ENCODE data around the gene MUS81. TPM values are rescaled to one million over a fixed set of nuclear protein-coding genes. Genes with fewer than 3 reads are reported as not detected.

MUS81 gene
- total RNA-seq, 2 donors from 2014 or later, result 51.8 to 62.8 TPM

DNA sequence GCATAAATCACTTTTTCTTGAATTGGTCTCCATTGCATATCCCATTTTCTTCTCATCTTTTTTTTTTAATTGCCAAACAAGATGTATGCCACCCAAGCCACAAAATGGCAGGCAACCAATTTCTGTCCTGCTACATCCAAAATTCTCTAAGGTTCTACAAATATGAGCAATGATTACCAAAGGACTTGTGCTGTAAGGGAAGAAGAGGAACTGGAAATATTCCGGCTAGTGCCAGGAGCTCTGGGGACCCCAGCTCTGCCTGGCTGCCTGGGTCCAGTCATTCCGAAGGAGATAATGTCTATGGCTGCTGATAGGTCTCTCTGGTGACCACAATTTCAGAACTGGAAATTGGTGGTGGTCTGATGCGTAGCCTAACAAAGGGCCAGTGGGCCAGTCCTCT is 43.5 kb upstream of the MUS81 start:
- Histone ChIP-seq H3K36me3 (peaks cover 4% of the 10 kb centered on the region), H3K9me3 (no peaks in the 10 kb centered on the region), H3K27ac (no peak overlapping the region), H3K4me1 (ENCODE audit: control insufficient read depth in 1 of 2, low read depth in 2 of 2) (peaks cover 0 to 12% of the 10 kb centered on the region in 2 donors), H3K4me3 (no peak overlapping the region), H3K27me3 (replicated peaks; ENCODE audit: insufficient read depth) (no peaks in the 10 kb centered on the region)
- DNase-seq (ENCODE audit: low spot score) (no peak), ATAC-seq (ENCODE audit: insufficient number of reproducible peaks, low FRiP score, low read depth) (no peak)
- TF ChIP-seq, protein P1, sequence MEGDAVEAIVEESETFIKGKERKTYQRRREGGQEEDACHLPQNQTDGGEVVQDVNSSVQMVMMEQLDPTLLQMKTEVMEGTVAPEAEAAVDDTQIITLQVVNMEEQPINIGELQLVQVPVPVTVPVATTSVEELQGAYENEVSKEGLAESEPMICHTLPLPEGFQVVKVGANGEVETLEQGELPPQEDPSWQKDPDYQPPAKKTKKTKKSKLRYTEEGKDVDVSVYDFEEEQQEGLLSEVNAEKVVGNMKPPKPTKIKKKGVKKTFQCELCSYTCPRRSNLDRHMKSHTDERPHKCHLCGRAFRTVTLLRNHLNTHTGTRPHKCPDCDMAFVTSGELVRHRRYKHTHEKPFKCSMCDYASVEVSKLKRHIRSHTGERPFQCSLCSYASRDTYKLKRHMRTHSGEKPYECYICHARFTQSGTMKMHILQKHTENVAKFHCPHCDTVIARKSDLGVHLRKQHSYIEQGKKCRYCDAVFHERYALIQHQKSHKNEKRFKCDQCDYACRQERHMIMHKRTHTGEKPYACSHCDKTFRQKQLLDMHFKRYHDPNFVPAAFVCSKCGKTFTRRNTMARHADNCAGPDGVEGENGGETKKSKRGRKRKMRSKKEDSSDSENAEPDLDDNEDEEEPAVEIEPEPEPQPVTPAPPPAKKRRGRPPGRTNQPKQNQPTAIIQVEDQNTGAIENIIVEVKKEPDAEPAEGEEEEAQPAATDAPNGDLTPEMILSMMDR (IDR thresholded peaks at IDR 0.05), result no peak

DNA sequence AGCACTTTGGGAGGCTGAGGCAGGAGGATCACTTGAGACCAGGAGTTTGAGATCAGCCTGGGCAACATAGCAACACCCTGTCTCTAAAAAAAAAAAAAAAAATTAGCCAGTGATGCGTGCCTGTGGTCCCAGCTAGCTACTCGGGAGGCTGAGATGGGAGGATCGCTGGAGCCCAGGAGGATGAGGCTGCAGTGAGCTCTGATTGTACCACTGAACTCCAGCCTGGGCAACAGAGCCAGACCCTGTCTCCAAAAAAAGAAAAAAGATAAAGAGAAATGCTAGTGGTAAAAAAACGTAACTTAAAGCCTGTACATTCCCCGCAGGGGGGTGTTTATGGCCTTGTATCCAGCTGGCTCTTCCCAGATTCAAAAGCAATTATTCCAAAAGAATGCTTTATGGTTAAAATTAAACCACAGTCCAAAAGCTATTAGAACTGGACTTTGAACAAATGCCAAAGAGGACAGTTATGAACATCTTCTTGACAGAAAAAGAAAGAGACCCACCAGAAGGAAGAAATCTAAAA is 42.9 kb upstream of the MUS81 start:
- Histone ChIP-seq H3K27ac (peak overlapping the region in 1 of 2 donors; percentile 37), H3K4me1 (ENCODE audit: control insufficient read depth in 1 of 2, low read depth in 2 of 2) (peaks cover 0 to 12% of the 10 kb centered on the region in 2 donors), H3K27me3 (replicated peaks; ENCODE audit: insufficient read depth) (no peaks in the 10 kb centered on the region), H3K4me3 (peak overlapping the region; percentile 89), H3K9me3 (no peaks in the 10 kb centered on the region), H3K36me3 (peaks cover 4% of the 10 kb centered on the region)
- TF ChIP-seq, protein P1 (IDR thresholded peaks at IDR 0.05), result no peak
- ATAC-seq (ENCODE audit: insufficient number of reproducible peaks, low FRiP score, low read depth) (no peak), DNase-seq (ENCODE audit: low spot score) (no peak)

DNA sequence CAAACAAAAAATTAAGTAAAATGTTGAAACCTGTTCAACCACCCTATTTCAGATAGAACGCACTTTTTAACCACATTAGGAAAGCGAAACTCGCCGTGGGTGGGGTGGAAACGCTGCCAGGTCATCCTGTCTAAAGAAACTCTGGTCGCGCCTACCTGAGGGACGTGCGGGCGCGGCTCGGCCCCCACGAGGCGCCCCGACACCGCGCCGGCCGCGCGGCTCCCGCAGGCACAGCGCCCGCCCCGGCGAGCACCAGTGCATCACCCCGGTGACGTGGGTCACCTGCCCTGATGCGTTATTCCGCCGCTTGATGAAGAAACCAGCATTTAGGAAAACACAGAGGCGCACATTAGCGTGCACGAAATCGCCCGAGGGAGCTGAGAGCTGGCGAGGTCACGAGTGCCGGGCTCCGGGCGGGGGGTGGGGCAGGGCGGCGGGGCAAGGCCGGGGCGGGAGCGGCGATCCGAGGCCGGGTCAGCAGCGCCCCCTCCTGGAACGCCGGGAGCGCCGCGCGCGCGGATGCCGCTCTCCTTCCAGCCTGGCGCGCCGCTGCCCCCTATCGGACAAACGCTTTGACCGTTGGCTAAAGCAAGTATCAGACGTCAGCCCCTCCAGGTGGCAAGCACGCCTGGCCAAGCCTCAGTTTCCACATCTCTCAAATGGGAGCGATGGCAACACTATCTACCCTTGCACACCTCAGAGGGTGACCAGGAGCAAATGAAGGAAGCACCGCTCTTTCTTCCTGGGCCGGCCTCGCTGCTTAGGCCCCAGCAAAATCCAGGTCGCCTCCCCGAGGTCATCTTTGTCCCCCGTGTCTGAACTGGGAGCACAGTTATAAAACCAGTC is 42.2 kb upstream of the MUS81 start:
- peak; percentile 81 for ATAC-seq (ENCODE audit: insufficient number of reproducible peaks, low FRiP score, low read depth)
- peak overlapping the region in 1 of 2 donors; percentile 37 for H3K27ac ChIP-seq
- DNase-seq (ENCODE audit: low spot score), result peak; percentile 70
- no peaks in the 10 kb centered on the region for H3K9me3 ChIP-seq
- no peaks in the 10 kb centered on the region for H3K27me3 ChIP-seq (replicated peaks; ENCODE audit: insufficient read depth)
- H3K4me1 ChIP-seq (ENCODE audit: control insufficient read depth in 1 of 2, low read depth in 2 of 2), result peaks cover 0 to 12% of the 10 kb centered on the region in 2 donors
- H3K36me3 ChIP-seq, result peaks cover 4% of the 10 kb centered on the region
- peak overlapping the region; percentile 89 for H3K4me3 ChIP-seq
- TF ChIP-seq, protein P1 (IDR thresholded peaks at IDR 0.05), result peak; percentile 99

DNA sequence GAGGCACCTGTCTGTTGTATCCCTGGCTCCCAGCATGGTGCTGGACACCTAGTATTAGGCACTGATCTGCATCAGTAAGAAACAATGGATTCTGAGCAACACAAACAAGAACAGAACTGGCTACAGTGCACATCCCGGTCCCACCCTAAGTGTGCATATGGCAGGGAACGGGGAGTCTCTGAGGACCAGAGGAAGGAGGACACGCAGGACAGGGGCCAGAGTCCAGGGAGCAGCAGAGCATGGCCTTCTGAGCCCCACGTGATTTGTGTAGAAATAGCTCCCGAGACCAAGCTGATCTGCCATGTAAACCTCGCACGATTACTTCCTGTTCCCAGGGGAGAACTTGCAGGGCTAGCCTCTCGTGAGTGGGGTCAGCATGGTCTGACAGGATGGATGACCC is 39.1 kb upstream of the MUS81 start:
- DNase-seq (ENCODE audit: low spot score) (no peak), ATAC-seq (ENCODE audit: insufficient number of reproducible peaks, low FRiP score, low read depth) (no peak)
- Histone ChIP-seq H3K9me3 (no peaks in the 10 kb centered on the region), H3K27ac (no peak overlapping the region), H3K4me3 (no peak overlapping the region), H3K27me3 (replicated peaks; ENCODE audit: insufficient read depth) (no peaks in the 10 kb centered on the region), H3K36me3 (no peaks in the 10 kb centered on the region), H3K4me1 (ENCODE audit: control insufficient read depth in 1 of 2, low read depth in 2 of 2) (peaks cover 0 to 12% of the 10 kb centered on the region in 2 donors)
- TF ChIP-seq, protein P1 (IDR thresholded peaks at IDR 0.05), result no peak

DNA sequence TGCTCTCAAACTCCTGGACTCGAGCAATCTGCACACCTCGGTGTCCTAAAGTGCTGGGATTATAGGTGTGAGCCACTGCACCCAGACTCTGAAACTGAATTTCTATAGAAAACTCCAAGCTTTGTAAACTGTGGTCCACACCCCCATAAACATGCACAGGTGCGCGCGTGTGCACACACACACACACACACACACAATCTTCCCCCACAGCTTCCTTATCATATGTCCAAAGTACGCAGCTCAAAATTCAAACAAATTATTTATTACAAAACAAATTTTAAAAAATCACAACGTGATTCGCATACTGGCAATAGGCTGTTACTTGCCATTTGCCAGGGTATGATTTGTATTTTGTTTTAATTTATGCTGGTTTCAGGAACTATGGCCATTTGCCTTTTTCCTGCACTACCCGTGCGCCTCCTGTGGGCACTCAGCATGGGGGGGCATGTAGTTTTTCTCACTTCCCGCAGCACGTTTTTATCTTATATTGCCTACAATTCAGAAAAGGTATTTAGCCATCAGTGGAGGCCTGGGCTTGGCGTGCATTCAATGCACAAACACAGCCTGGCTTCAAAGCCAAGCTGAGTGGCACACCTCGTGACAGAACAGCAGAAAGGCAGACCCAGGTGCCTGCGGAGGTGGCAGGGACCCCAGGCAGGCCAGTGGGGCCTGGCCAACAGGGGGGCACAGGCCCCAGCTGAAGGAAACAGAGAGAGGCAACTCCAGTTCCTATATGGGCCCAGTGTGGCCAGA is 37.3 kb upstream of the MUS81 start:
- no peaks in the 10 kb centered on the region for H3K36me3 ChIP-seq
- H3K4me1 ChIP-seq (ENCODE audit: control insufficient read depth in 1 of 2, low read depth in 2 of 2), result no peaks in the 10 kb centered on the region
- no peaks in the 10 kb centered on the region for H3K27me3 ChIP-seq (replicated peaks; ENCODE audit: insufficient read depth)
- no peak overlapping the region for H3K4me3 ChIP-seq
- TF ChIP-seq, protein P1 (IDR thresholded peaks at IDR 0.05), result no peak
- no peak for DNase-seq (ENCODE audit: low spot score)
- H3K27ac ChIP-seq, result no peak overlapping the region
- no peaks in the 10 kb centered on the region for H3K9me3 ChIP-seq
- no peak for ATAC-seq (ENCODE audit: insufficient number of reproducible peaks, low FRiP score, low read depth)
